ENCODE measurements around the gene GLRX3. TPM values are rescaled to one million over a fixed set of nuclear protein-coding genes. Genes with fewer than 3 reads are reported as not detected.
A peak's percentile ranks its signal among the peaks of the same experiment; 100 is the strongest.
"Not testable (repeated sequence)": the region's sequence is repeated elsewhere in the genome, so short reads cannot be mapped to it uniquely, and the experiment has no call there.

Gene GLRX3
- 154 and 177 TPM in 2 replicates for total RNA-seq (2022)
- Bru-seq, nascent RNA: percentile 92 among the genes with signal in this experiment
- percentile 89 among the genes with signal in this experiment for BruChase-seq, experiment 1, labeled RNA remaining after a 6-hour chase
- BruChase-seq, experiment 2, labeled RNA remaining after a 2-hour chase: percentile 92 among the genes with signal in this experiment
- long read RNA-seq, transcript GLRX3-201 (11 exons, 1,302 nt): major isoform, 253 of 348 reads
- long read RNA-seq, transcript GLRX3-202 (12 exons, 3,827 nt): minor isoform, 59 of 348 reads
- long read RNA-seq, transcript GLRX3-203 (13 exons, 1,921 nt): minor isoform, 5 of 348 reads
- long read RNA-seq, partial matches to known transcripts: 10 of 348 reads
- long read RNA-seq, other reads (novel, unspliced or antisense): 21 of 348 reads

GRCh38 chr10:130136226-130137089, at the start of gene GLRX3:
Gene GLRX3, plus strand, starts transcription at chr10:130136391. Its CDS starts 30 bp downstream, at chr10:130136421.
- Mint-ChIP-seq H3K27me3 (ENCODE audit: insufficient read depth, unreplicated experiment) (no peaks in the 10 kb centered on the region), H3K36me3 (ENCODE audit: insufficient read depth, unreplicated experiment) (no peaks in the 10 kb centered on the region), H3K4me3 (ENCODE audit: unreplicated experiment) (peak within 1 kb of the TSS; percentile 86), H3K27ac (ENCODE audit: low read depth, unreplicated experiment) (peak within 1 kb of the TSS; percentile 94), H3K9me3 (ENCODE audit: unreplicated experiment) (no peaks in the 10 kb centered on the region), H3K4me1 (ENCODE audit: insufficient read depth, unreplicated experiment) (peaks cover 15% of the 10 kb centered on the region)
- no peak for TF ChIP-seq CTCF (IDR thresholded peaks at IDR 0.05; ENCODE audit: unreplicated experiment)
- intact Hi-C loops (cut with micrococcal nuclease): loop anchor here (1.0 to 10.0 kb wide), 2 partner anchors 25 to 672 kb away; partner anchors contain the start of gene MGMT
- POLR2A ChIA-PET: interaction anchor here (0.6 to 6.6 kb wide), 10 partner anchors 8 to 669 kb away, joined by 3 to 275 read pairs (median 3); partner anchors contain the start of genes C10orf143 and MGMT
- CTCF ChIA-PET: interaction anchor here (3.2 to 3.4 kb wide), 2 partner anchors 9 to 26 kb away, joined by 16 read pairs; partner anchors contain the start of gene C10orf143
- no TSS peak for BruUV-seq (replicated peaks)
- DNase-seq (ENCODE audit: unreplicated experiment): peak; percentile 83

GRCh38 chr10:130090565-130090964, 45.6 kb upstream of the GLRX3 start:
- not testable (repeated sequence) for BruUV-seq (replicated peaks)
- H3K9me3 Mint-ChIP-seq (ENCODE audit: unreplicated experiment): peaks cover 23% of the 10 kb centered on the region

GRCh38 chr10:130099344-130099743, 36.8 kb upstream of the GLRX3 start:
- CTCF ChIA-PET: interaction anchor here (1.0 kb wide), 1 partner anchor 11 kb away, joined by 4 read pairs; the partner anchor contains the start of gene C10orf143
- no peak for DNase-seq (ENCODE audit: unreplicated experiment)
- no TSS peak for BruUV-seq (replicated peaks)
- Mint-ChIP-seq H3K27ac (ENCODE audit: low read depth, unreplicated experiment) (no peak overlapping the region), H3K4me1 (ENCODE audit: insufficient read depth, unreplicated experiment) (no peaks in the 10 kb centered on the region), H3K4me3 (ENCODE audit: unreplicated experiment) (no peak overlapping the region), H3K9me3 (ENCODE audit: unreplicated experiment) (no peaks in the 10 kb centered on the region), H3K36me3 (ENCODE audit: insufficient read depth, unreplicated experiment) (no peaks in the 10 kb centered on the region), H3K27me3 (ENCODE audit: insufficient read depth, unreplicated experiment) (no peaks in the 10 kb centered on the region)
- no peak for TF ChIP-seq CTCF (IDR thresholded peaks at IDR 0.05; ENCODE audit: unreplicated experiment)
- POLR2A ChIA-PET: interaction anchor here (1.6 kb wide), 1 partner anchor 12 kb away, joined by 3 read pairs; the partner anchor contains the start of gene C10orf143
- intact Hi-C loops (cut with micrococcal nuclease): no loop called here

More at GRCh38 chr10:130090565-130090964, 45.6 kb upstream of the GLRX3 start:
- CTCF ChIA-PET: interaction anchor here (0.7 to 1.2 kb wide), 2 partner anchors 638 to 656 kb away, joined by 3 read pairs; no protein-coding TSS in a partner anchor
- H3K27ac Mint-ChIP-seq (ENCODE audit: low read depth, unreplicated experiment); DNase-seq (ENCODE audit: unreplicated experiment); H3K36me3 Mint-ChIP-seq (ENCODE audit: insufficient read depth, unreplicated experiment); H3K27me3 Mint-ChIP-seq (ENCODE audit: insufficient read depth, unreplicated experiment); intact Hi-C loops (cut with micrococcal nuclease); POLR2A ChIA-PET; H3K4me3 Mint-ChIP-seq (ENCODE audit: unreplicated experiment); H3K4me1 Mint-ChIP-seq (ENCODE audit: insufficient read depth, unreplicated experiment): not testable (repeated sequence)

- peaks cover 15% of the 10 kb centered on the region for H3K4me1 Mint-ChIP-seq (ENCODE audit: insufficient read depth, unreplicated experiment)
- ChIA-PET CTCF (interaction anchor here (1.6 kb wide), 1 partner anchor 22 kb away, joined by 10 read pairs; no protein-coding TSS in a partner anchor), POLR2A (interaction anchor here (0.6 kb wide), 1 partner anchor 742 kb away, joined by 3 read pairs; no protein-coding TSS in a partner anchor)
- peaks cover 7% of the 10 kb centered on the region for H3K36me3 Mint-ChIP-seq (ENCODE audit: insufficient read depth, unreplicated experiment)
- no TSS peak for BruUV-seq (replicated peaks)
- H3K27me3 Mint-ChIP-seq (ENCODE audit: insufficient read depth, unreplicated experiment): no peaks in the 10 kb centered on the region
- intact Hi-C loops (cut with micrococcal nuclease): no loop called here
- H3K9me3 Mint-ChIP-seq (ENCODE audit: unreplicated experiment): no peaks in the 10 kb centered on the region
- H3K27ac Mint-ChIP-seq (ENCODE audit: low read depth, unreplicated experiment): no peak overlapping the region
- no peak overlapping the region for H3K4me3 Mint-ChIP-seq (ENCODE audit: unreplicated experiment)
- DNase-seq (ENCODE audit: unreplicated experiment): no peak
- TF ChIP-seq CTCF (IDR thresholded peaks at IDR 0.05; ENCODE audit: unreplicated experiment): no peak
These were observed 30.5 kb upstream of the GLRX3 start for GRCh38 chr10:130105724-130106123.

GRCh38 chr10:130108146-130108545, 28.0 kb upstream of the GLRX3 start:
- DNase-seq (ENCODE audit: unreplicated experiment); H3K27ac Mint-ChIP-seq (ENCODE audit: low read depth, unreplicated experiment); BruUV-seq (replicated peaks); H3K9me3 Mint-ChIP-seq (ENCODE audit: unreplicated experiment); H3K4me3 Mint-ChIP-seq (ENCODE audit: unreplicated experiment); intact Hi-C loops (cut with micrococcal nuclease); H3K36me3 Mint-ChIP-seq (ENCODE audit: insufficient read depth, unreplicated experiment); H3K27me3 Mint-ChIP-seq (ENCODE audit: insufficient read depth, unreplicated experiment): not testable (repeated sequence)
- ChIA-PET POLR2A (interaction anchor here (0.7 kb wide), 1 partner anchor 31 kb away, joined by 3 read pairs; no protein-coding TSS in a partner anchor), CTCF (interaction anchor here (0.6 to 4.7 kb wide), 2 partner anchors 17 to 21 kb away, joined by 3 to 64 read pairs; no protein-coding TSS in a partner anchor)
- H3K4me1 Mint-ChIP-seq (ENCODE audit: insufficient read depth, unreplicated experiment): peaks cover 15% of the 10 kb centered on the region

All from MCF 10A (cell line).